ENCODE measurements around the gene LRCOL1. TPM values are rescaled to one million over a fixed set of nuclear protein-coding genes. Genes with fewer than 3 reads are reported as not detected.

Gene LRCOL1
- total RNA-seq, 2 experiments from 2014 or later, result not detected

GRCh38 chr12:132585177-132585576 is 25.2 kb downstream of the LRCOL1 start:
- DNase-seq, result no peak
- TF ChIP-seq CTCF (IDR thresholded peaks at IDR 0.05), result no peak
- no peaks in the 10 kb centered on the region for H3K27me3 ChIP-seq (ENCODE audit: control insufficient read depth in 1 of 2, insufficient read depth in 2 of 2, low read length in 2 of 2)
- ChIA-PET CTCF (no interaction called here), POLR2A (no interaction called here)
- no peak overlapping the region for H3K4me3 ChIP-seq (ENCODE audit: low read length)
- H3K36me3 ChIP-seq (ENCODE audit: insufficient read depth, low read length), result peaks cover 8% of the 10 kb centered on the region
- Mint-ChIP-seq H3K4me3 (no peak overlapping the region), H3K36me3 (ENCODE audit: low read depth) (peaks cover 14% of the 10 kb centered on the region), H3K27ac (no peak overlapping the region), H3K9me3 (no peaks in the 10 kb centered on the region), H3K4me1 (ENCODE audit: low read depth) (no peaks in the 10 kb centered on the region), H3K27me3 (no peaks in the 10 kb centered on the region)
- H3K27ac ChIP-seq (ENCODE audit: low read depth in 1 of 2, low read length in 2 of 2), result no peak overlapping the region
- intact Hi-C loops (cut with DNase I, micrococcal nuclease), result no loop called here
- H3K4me1 ChIP-seq (ENCODE audit: insufficient read depth, low read length), result no peaks in the 10 kb centered on the region
- ATAC-seq (ENCODE audit: poor library complexity), result no peak
- H3K9me3 ChIP-seq (ENCODE audit: control insufficient read depth in 1 of 2, insufficient read depth in 1 of 2, low read length in 2 of 2), result peaks cover 0 to 17% of the 10 kb centered on the region in 2 experiments

GRCh38 chr12:132584429-132584828 is 26.0 kb downstream of the LRCOL1 start:
- Mint-ChIP-seq H3K36me3 (ENCODE audit: low read depth) (peaks cover 14% of the 10 kb centered on the region), H3K4me1 (ENCODE audit: low read depth) (no peaks in the 10 kb centered on the region), H3K9me3 (no peaks in the 10 kb centered on the region), H3K27me3 (no peaks in the 10 kb centered on the region), H3K27ac (no peak overlapping the region), H3K4me3 (no peak overlapping the region)
- CTCF ChIA-PET, result no interaction called here
- Histone ChIP-seq H3K27ac (ENCODE audit: low read depth in 1 of 2, low read length in 2 of 2) (no peak overlapping the region), H3K9me3 (ENCODE audit: control insufficient read depth in 1 of 2, insufficient read depth in 1 of 2, low read length in 2 of 2) (peaks cover 0 to 17% of the 10 kb centered on the region in 2 experiments), H3K4me1 (ENCODE audit: insufficient read depth, low read length) (no peaks in the 10 kb centered on the region), H3K36me3 (ENCODE audit: insufficient read depth, low read length) (peaks cover 8% of the 10 kb centered on the region), H3K27me3 (ENCODE audit: control insufficient read depth in 1 of 2, insufficient read depth in 2 of 2, low read length in 2 of 2) (no peaks in the 10 kb centered on the region), H3K4me3 (ENCODE audit: low read length) (no peak overlapping the region)
- POLR2A ChIA-PET, result no interaction called here
- intact Hi-C loops (cut with DNase I, micrococcal nuclease), result no loop called here
- TF ChIP-seq CTCF (IDR thresholded peaks at IDR 0.05), result no peak
- ATAC-seq (ENCODE audit: poor library complexity) (no peak), DNase-seq (no peak)

DNA sequence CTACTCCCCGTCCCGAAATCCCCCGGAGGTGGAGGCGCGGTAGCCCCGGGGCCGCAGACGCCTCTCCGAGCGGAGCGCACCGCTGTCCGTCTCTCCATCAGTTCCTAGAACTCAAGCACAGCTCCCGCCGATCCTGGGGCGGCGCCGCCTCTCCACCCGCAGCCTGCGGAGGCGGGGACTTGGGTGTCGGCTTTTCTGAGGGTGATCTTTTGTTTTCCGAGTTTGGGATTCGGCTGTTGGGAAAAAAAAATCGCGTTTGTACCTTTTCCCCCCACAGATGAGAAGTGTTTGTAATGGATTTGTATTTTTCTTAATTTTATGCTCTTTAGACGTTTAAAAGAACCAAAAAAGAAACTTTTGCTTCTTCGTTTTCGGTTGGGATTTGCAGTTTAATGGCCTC is 26.6 kb downstream of the LRCOL1 start:
- ChIA-PET POLR2A (no interaction called here), CTCF (no interaction called here)
- Histone ChIP-seq H3K27me3 (ENCODE audit: control insufficient read depth in 1 of 2, insufficient read depth in 2 of 2, low read length in 2 of 2) (no peaks in the 10 kb centered on the region), H3K4me3 (ENCODE audit: low read length) (no peak overlapping the region), H3K36me3 (ENCODE audit: insufficient read depth, low read length) (peaks cover 8% of the 10 kb centered on the region), H3K4me1 (ENCODE audit: insufficient read depth, low read length) (no peaks in the 10 kb centered on the region), H3K9me3 (ENCODE audit: control insufficient read depth in 1 of 2, insufficient read depth in 1 of 2, low read length in 2 of 2) (peaks cover 0 to 10% of the 10 kb centered on the region in 2 experiments), H3K27ac (ENCODE audit: low read depth in 1 of 2, low read length in 2 of 2) (no peak overlapping the region)
- H3K36me3 Mint-ChIP-seq (ENCODE audit: low read depth), result peaks cover 20% of the 10 kb centered on the region
- no peak overlapping the region for H3K27ac Mint-ChIP-seq
- ATAC-seq (ENCODE audit: poor library complexity) (no peak), DNase-seq (no peak)
- H3K27me3 Mint-ChIP-seq, result no peaks in the 10 kb centered on the region
- no peak for TF ChIP-seq CTCF (IDR thresholded peaks at IDR 0.05)
- H3K4me3 Mint-ChIP-seq, result no peak overlapping the region
- intact Hi-C loops (cut with DNase I, micrococcal nuclease), result no loop called here
- no peaks in the 10 kb centered on the region for H3K4me1 Mint-ChIP-seq (ENCODE audit: low read depth)
- no peaks in the 10 kb centered on the region for H3K9me3 Mint-ChIP-seq
